Right lung (tissue), 5 donors: Measurements from ENCODE around the gene TMEM44. TPM values are rescaled to one million over a fixed set of nuclear protein-coding genes. Genes with fewer than 3 reads are reported as not detected.
"Not testable (repeated sequence)": the region's sequence is repeated elsewhere in the genome, so short reads cannot be mapped to it uniquely, and the experiment has no call there.

ENCODE experiments used
- DNase-seq, 2 donors: peaks; one replicate each; pipeline ENCODE4 v3.0.0-alpha.2; 2013
- polyA plus RNA-seq, 5 donors: library from polyadenylated mRNA; unstranded; fragments of 120-200 nt; gene quantifications; one replicate each; pipeline versions ENCODE4 v1.2.1 to v1.2.3, GENCODE V29; 2013; ENCODE audit warnings: inconsistent platforms in 1 of 5, low replicate concordance in 1 of 5; ENCODE audit not compliant: insufficient read length in 5 of 5, insufficient read depth in 1 of 5

The TMEM44 gene
- polyA plus RNA-seq, 5 donors = 30.4 to 37.9 (median 35.1) TPM

DNA sequence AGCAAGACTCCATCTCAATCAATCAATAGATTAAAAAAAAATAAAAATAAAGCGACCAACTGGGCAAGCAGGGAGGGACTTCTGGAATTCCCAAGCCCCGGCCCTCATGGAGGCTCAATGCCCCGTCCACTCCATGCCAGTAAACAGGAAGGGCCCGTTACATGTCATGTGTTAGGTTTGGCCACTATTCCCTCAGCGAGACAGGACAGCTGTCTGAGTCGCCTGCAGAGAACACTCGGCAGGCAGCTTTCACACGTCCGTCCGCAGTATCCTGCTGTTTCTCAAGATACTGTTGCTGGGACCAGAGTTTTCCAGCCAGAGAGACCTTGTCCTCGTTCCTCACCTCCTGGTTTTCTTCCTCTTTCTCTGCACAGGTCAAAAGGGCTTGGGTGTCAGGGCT is 18.0 kb downstream of the TMEM44 start:
- no peak for DNase-seq

DNA sequence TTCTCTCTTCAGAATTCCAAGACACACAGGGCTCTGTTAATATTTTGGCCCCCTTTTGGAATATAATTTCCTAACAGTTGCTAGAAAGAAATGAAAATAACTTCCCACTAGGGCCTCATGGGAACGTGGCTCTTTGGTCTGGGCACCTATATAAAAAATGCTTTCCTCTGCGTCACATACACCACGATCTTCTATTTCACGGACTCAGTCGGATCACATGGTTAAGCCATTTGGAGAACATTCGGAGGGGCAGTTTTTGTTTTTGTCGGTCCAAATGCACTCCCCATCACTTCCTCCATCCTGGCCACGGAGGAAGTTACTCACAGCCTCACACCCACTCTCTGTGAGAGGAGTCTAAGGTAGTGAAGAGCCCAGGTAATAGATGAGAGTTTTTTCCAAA is 21.0 kb downstream of the TMEM44 start:
- DNase-seq = no peak

DNA sequence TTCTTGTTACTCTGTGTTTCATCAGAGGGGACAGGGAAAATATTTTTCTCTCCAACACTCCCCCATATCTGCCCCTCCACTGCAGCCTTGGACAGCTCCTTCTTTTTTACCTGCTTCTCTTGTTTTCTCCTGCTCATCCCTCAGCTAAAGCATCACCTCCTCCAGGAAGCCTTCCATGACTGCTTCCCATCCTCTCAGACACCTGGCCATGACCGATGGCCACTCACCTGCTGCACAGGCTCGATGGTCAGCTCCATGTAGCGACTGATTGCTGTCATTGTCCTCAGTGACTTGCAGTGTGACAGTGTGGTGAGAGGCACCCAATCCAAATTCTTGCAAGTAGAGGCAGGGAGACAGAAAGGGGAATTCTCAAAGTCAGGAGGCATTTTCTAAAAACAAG is 22.5 kb downstream of the TMEM44 start:
- no peak for DNase-seq

DNA sequence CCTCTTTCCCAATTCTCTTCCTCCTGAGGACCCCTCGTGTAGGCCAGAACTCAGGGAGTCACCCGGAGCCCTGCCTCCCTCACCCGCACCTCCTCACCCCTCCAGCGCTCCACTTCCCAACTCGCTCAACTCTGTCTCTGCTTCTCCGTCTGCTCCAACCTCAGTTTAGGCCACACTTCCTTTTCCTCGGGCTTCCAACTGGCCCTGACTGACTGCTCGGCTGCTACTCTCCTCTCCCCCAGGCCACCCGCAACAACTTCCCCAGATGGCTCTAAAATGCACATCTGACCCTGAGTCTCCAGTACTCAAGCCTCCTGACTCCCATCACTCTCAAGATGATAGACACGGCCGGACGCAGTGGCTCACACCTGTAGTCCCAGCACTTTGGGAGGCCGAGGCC is 23.6 kb downstream of the TMEM44 start:
- no peak for DNase-seq

DNA sequence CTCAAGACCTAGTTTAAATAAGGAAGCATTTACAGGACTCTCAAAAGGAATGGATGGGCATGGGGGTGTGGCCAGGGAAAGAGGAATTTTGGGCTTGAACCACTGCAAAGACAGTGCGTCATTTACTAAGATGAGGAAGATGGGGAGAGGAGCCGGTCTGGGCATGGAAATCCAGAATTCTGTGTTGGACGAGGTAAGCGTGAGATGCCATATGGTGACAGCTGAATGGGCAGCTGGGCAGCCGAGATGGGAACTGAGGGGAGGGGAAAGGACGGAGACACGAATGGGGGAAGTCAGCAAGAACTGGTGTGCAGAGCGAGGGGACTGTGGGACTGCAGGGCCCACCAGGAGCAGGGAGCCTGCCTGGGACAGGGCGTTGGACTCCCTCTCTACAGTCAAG is 24.2 kb downstream of the TMEM44 start:
- no peak for DNase-seq

DNA sequence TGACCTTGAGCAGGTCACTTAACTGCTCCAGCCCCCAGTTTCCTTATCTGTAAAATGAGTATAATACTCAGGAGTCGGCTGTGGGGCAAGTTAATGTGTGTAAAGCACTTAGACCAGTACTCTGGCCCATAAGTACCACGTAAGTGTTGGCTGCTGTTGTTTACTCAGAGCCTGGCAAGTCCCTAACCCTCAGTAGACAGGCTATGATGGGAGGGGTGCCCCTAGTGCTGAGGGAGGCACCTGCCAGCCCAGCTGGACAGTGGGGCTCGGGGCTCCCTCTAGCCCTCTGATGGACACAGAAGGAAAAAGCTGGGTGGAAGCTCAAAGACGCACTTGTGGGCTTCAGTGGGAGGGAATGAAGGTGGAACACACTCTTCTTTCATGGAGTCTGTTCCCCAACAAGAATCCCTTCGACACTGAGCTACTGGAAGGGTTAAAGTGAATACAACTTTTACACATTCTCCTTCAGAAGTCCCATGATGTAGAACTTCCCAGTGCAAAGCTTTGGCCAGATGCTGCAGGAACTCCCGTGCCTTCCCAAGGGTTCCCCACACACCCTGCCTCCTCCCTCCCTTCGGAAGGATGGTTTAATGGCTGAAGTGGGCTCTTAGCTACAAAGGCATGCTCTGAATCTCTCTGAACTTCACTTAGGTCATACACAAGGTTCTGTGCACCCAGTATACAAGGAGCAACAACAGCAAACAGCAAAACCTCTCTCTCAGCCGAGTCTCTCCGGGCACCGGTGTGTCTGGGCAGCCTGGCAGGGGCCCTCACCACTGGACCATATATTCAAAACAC is 25.4 kb downstream of the TMEM44 start:
- no peak for DNase-seq

DNA sequence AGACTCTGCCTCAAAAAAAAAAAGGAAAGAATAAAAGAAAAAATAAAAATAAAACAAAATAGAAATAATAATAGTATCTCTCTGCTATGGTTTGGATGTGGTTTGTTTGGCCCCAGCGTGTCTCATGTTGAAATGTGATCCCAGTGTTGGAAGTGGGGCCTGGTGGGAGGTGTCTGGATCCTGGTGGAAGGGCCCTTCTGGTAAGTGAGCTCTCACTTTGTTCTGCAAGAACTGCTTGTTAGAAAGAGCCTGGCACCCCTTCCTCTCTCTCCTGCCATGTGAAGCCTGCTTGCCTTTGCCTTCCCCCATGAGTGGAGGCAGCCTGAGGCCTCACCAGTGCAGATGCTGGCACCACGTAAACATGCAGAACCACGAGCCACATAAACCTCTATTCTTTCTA is 26.3 kb downstream of the TMEM44 start:
- no peak for DNase-seq

DNA sequence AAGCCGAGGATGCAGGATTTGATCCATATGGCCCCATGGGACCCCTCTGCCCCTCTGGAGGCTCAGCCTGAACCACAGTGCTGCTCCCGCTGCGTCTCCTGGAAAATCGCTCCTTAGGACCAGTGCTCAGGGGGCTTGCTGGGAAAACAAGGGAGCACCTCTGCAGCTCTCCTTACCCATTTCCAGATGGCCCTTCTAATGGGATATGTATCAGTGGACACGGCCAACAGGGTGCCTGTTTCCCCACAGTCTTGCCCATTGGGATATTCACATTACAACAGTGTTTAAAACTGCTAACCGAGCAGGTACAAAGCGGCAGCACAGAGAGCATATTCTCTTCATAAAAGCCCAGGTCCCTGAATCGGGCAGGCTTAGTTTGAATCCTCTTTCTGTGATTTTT is 27.1 kb downstream of the TMEM44 start:
- DNase-seq = no peak

DNA sequence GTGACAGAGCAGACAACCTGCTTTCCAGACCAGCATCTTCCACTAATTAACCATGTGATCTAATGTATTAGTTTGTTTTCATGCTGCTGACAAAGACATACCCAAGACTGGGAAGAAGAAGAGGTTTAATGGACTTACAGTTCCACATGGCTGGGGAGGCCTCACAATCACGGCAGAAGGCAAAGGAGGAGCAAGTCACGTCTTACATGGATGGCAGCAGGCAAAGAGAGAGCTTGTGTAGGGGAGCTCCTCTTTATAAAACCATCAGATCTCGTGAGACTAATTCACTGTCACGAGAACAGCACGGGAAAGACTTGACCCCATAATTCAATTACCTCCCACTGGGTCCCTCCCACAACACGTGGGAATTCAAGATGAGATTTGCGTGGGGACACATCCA is 27.9 kb downstream of the TMEM44 start:
- not testable (repeated sequence) for DNase-seq

DNA sequence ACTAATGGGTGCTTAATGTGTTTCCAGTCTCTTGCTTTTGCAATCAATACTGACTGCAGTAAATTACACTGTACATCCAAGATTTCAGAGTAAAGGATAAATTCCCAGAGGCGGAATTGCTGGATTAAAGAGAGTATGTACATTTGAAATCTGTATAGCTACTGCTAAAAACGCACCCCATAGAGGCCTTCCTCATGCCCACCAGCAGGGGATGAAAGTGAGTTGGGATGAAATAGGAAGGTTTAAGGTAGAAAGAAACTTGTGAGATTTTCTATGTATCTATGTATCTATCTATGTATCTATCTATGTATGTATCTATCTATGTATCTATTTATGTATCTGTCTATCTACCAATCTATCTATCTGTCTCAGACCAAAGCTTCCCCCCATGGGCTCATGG is 28.4 kb downstream of the TMEM44 start:
- DNase-seq = no peak

DNA sequence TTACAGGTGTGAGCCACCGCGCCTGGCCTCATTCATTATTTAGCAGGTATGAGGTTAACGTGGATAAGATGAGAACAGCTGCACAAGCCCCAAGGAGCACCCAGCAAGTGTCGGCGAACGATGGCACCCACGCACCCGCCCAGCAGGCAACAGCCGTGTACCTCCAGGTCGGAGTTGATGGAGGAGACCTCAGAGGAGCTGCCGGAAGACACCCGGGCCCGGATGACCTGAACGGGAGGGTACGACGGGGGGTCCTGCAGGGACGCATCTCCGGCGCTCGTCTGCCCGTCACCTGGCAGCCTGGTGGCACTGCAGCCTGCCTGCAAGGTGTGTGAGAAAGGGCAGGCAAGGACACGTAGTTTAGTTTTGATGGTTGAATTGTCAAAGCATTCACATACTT is 29.1 kb downstream of the TMEM44 start:
- DNase-seq = no peak

DNA sequence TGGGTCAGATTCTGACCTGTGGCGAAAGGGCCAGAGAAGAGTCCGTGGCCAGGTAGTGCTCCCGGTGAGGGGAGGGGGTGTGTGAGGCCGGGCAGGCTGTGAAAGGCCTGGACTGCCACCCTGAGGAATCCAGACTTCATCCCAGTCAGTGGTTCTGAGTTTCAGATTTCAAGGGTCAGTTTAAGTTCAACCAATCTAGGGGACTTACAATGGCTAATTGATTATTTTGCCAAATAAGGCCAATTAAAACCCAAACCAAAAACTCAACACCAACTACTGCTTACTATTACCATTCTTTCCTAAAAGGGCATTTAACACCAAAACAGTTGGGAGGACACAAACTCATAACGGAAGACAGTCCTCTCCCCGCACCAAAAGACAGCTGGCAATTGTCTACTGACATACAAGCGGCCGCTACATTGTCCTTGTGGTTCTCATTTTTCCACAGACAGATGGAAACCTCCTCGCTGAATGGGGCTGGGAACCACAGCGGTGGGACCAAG is 30.5 kb downstream of the TMEM44 start:
- peak; percentile 33 to 45 for DNase-seq

DNA sequence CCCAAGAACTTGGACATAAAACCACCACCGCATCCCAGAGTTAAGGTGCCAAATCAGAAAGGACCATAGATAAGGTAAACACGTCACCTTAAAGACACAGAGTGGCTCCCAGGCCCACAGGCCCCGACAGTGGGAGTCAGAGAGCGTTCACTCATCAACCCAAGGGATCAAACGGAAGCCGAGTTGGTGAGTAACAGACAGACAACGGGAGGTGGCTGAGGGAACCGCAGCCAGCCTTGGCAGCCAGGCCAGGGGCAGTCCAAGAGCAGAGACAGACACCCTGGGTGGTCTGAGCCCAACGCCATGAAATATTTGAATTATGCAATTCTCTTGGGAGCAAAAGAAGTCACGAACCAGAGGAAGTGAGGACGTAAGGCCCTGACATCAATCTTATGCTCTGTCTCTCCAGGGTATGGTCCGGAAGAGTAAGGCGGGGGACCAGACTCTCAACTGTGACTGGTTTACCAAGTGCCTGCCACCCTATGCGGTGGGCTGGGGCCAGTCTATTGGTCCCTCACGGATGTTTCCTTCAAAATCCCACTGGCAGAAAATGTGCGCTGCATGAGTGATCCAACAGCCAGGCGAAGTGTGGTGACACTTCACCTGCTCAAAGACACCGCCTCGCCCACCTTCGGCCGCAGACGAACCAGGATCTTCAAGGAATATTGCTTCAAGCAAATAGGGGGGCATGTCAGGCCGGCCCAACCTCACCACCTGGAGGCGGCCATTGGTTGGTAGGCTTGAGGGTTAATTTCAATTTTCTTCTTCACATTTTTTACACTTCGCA is 34.3 kb downstream of the TMEM44 start:
- DNase-seq = peak; percentile 33 to 35

DNA sequence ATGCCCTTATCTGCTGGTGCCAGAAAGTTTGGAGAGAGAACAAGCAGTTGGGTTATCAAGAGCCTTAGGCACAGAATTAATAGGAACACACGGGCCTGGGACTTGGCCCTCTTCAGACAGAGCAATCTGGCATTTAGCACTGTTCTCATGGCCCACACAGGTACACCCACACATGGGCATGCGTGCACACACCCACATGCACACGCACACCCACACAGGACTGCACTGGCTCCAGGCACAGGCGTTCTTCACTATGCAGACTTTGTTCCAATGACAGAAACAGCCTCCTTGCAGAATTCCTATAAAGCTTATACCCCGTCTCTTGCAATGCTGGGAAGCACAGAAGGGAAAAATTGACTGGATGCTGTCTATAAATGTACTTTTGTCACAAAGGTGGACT is 36.3 kb downstream of the TMEM44 start:
- no peak for DNase-seq

DNA sequence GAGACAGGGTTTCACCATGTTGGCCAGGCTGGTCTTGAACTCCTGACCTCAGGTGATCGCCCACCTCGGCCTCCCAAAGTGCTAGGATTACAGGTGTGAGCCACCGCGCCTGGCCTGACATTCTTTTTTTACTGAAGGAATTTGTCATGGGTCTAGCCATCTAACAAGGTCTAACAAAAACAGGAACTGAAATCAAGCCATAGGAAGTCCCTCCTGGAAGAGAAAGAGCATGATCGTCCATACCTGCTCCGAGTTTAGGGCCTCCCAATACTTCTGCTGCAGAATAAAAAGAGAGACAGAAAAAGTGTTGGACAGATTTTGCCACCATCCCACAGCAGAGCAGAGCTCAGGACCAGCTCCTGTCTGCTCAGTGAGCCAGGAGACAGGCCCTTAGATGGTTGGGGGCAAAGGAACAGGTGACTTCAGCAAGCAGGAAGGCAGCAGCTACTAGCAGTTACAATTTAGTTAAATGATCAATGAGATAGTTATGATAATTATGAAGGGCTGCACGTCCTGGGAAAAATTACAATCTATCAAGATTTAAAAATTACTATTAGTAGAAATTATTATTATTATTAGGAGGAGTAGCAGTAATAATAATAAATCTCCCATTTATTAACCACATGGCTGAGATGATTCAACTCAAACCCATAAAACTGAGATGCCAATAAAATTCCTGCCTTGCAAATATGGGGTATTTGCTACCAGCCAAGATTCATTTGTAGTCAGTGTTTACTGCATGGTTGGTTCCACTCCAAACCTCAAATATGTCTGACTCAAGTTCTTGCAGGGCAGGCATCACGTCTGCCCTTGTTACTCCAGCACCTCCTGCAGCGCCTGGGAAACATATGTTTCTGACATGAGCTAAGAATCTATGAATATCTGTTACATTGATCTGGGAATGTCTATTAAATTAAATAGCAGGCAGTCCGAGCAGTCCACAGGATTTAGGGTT is 40.1 kb downstream of the TMEM44 start:
- no peak for DNase-seq

DNA sequence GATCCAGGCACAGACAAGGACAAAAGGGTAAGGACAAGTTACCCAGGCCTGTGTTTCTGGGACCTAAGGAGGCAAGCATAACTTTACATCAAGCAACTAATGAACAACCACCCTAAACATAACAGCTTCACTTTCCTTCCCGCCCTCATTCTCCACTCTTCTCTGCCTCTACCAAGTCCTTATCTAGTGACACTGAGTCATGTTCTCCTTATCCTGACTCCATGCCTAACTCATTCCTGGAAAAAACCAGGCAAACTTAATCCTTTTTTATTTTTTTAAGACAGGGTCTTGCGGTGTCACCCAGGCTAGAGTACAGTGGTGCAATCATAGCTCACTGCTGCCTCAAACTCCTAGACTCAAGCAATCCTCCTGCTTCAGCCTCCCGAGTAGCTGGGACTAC is 44.5 kb downstream of the TMEM44 start:
- no peak for DNase-seq

DNA sequence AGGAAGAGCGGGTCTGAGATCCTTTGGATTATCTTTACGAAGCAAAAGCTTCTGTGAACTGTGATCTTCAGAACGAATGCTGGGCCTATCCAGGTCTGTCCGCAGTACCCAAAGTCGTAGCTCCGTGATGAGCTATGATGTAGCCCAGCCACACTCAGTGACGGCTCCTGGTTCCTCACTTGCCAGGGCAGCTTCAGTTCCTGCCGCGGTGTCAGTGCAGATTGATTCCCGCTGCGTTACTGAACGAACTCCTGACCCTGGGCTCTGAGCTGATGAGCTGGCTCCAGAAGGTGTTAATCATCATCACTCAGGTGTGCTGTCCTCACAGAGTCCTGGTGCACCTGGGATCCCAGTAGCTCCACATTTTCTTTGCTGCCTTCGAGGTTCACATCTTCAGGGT is 45.0 kb downstream of the TMEM44 start:
- DNase-seq = no peak

DNA sequence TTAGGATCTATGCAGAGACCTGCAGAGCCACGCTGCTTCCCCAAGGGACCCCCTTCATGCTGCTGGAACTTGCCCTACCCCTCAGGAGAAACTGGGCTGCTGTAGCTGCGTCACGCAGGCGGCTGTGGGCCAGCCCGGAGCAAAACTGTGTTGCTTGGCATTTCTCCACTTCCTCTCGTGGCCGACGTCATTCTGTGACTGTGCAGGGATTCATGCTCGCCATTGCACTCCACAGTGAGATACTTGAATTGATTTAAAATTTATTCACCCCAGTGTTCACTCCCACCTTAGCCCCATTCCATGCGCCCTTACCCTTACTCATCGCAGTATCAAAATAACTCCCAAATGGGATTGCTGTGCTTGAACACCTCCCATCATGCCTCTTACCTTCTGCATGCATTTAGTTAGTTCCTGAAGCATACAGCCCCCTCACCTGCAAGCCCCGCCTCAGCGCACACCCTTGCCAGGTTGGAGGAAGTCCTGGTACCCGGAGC is 45.7 kb downstream of the TMEM44 start:
- DNase-seq = no peak

DNA sequence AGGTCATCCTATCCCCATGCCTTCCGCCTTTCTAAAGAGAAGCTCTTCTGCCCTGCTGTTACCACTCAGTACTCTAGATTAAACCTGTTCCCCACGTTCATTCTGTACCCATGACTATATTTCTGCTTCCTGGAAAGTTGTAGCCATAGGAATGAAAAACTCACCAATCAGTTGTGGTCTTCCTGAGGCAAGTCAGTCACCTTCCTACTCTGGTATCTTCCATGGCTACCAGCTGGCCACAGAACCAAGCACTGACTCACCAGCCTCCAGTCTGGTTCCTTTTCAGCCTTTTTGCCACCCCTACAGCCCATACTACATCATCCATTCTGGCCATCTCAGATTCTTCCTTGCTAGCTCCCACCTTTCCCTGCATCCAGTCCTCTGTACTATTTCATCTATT is 46.4 kb downstream of the TMEM44 start:
- no peak for DNase-seq

DNA sequence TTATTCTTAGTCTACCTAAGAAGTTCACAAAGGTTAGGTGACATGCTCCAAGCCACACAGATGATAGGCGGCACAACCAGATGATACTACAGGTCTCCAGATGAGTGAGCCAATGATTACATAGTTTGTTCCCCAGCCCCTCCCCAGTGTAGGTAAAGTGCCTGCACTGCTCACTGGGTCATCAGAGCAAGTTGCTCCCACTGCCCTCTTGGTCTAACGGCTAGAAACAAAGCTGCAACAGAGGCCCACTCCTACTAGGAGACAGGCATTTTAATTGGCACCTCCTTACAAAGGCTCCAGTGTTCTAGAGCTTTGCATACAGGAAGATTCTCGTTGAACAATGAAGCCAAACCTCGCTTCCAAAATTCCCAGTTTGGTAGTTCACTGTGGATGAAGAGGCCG is 47.3 kb downstream of the TMEM44 start:
- no peak for DNase-seq

DNA sequence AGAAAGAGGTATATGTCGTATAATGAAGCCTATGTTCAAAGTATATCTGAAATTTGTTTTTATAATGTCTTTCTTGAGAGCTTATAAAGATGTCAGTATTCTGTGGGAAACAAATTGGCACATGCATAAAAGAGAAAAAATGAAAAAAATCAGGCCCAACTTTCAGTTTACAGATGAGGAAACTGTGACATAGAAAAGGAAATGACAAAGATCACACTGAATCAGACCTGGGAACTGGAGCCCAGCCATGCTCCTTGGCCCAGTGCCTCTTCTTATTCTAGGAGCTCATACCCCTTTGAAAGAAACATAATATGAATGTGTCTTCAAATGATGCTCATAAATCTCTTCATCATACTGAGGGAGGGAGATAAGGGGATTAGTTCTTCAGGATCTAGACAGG is 48.4 kb downstream of the TMEM44 start:
- DNase-seq = no peak

DNA sequence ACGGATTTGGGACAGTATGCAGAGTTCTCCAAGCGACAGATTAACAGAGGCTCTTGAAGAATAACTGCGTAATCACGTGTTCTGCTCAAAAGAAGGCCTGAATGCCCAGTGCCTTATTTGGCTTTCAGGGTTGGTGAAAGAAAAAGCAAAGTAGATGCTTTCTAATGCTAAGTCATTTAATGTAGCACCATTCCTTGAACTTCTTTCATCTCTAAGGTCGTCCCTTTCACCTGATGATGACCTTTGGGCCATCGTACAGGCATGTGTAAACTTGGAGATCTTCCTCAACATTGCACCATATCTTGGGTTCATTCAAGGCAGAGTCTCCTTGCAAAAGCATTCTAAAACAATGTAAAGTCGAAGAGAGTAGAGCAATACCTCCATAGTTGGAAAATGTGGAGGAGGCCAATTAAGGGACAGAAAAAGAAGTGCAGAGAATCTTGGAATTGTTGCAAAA is 48.9 kb downstream of the TMEM44 start:
- no peak for DNase-seq
